Peyer's patch (tissue), 4 donors: Measurements from ENCODE around the gene SNRNP70. TPM values are rescaled to one million over a fixed set of nuclear protein-coding genes. Genes with fewer than 3 reads are reported as not detected.
A peak's percentile ranks its signal among the peaks of the same experiment; 100 is the strongest.

Source experiments
- DNase-seq, 3 donors: peaks; one replicate each; pipeline ENCODE4 v3.0.0-alpha.2; 2017 to 2019
- H3K27ac ChIP-seq, 4 donors: fragments of 200-600 bp; sonication (generic); one replicate each; pipeline ENCODE4 v1.5.1; 2016 to 2019
- H3K27me3 ChIP-seq, 2 donors: fragments of 200-600 bp; sonication (generic); one replicate each; pipeline ENCODE4 v1.5.1; 2019
- H3K36me3 ChIP-seq, 3 donors: fragments of 200-600 bp; sonication (generic); one replicate each; pipeline ENCODE4 v1.5.1; 2016 to 2019
- H3K4me1 ChIP-seq, 4 donors: fragments of 200-600 bp; sonication (generic); one replicate each; pipeline ENCODE4 v1.5.1; 2016 to 2019
- H3K4me3 ChIP-seq, 4 donors: fragments of 200-600 bp; sonication (generic); 1 replicate in 3 of 4; 2 replicates in 1 of 4; pipeline ENCODE4 v1.5.1; 2016 to 2019; ENCODE audit warnings: mild to moderate bottlenecking in 1 of 4
- H3K9me3 ChIP-seq, 4 donors: fragments of 200-600 bp; sonication (generic); one replicate each; pipeline ENCODE4 v1.5.1; 2016 to 2019; ENCODE audit warnings: mild to moderate bottlenecking in 1 of 4
- POLR2A ChIP-seq, 2 donors: fragments of 450-650 bp; IDR thresholded peaks; one replicate each; pipeline ENCODE4 v1.5.1; 2017; ENCODE audit warnings: antibody characterized with exemption in 2 of 2, mild to moderate bottlenecking in 2 of 2, moderate library complexity in 2 of 2
- small RNA-seq, 2 donors: library from RNA; depleted of rRNA; stranded (forward); fragments of <200 nt; gene quantifications; one replicate each; pipeline ENCODE3, GENCODE V24; 2016
- total RNA-seq, 4 donors: library from RNA; depleted of rRNA; stranded (reverse); fragments of >200 nt; gene quantifications; one replicate each; pipeline ENCODE4 v1.1.0, GENCODE V29; 2016
- TF ChIP-seq, protein P1 (sequence below), 6 experiments: fragments of 450-650 bp in 4 of 6; fragments of 200-600 bp in 2 of 6; sonication (generic) in 1 of 6; IDR thresholded peaks; one replicate each; pipeline ENCODE4 v1.5.1; 2017 to 2019; ENCODE audit warnings: antibody characterized with exemption in 6 of 6, mild to moderate bottlenecking in 3 of 6, moderate library complexity in 1 of 6

Gene SNRNP70
- total RNA-seq, 4 donors from 2014 or later, result 240 to 520 (median 395) TPM

DNA sequence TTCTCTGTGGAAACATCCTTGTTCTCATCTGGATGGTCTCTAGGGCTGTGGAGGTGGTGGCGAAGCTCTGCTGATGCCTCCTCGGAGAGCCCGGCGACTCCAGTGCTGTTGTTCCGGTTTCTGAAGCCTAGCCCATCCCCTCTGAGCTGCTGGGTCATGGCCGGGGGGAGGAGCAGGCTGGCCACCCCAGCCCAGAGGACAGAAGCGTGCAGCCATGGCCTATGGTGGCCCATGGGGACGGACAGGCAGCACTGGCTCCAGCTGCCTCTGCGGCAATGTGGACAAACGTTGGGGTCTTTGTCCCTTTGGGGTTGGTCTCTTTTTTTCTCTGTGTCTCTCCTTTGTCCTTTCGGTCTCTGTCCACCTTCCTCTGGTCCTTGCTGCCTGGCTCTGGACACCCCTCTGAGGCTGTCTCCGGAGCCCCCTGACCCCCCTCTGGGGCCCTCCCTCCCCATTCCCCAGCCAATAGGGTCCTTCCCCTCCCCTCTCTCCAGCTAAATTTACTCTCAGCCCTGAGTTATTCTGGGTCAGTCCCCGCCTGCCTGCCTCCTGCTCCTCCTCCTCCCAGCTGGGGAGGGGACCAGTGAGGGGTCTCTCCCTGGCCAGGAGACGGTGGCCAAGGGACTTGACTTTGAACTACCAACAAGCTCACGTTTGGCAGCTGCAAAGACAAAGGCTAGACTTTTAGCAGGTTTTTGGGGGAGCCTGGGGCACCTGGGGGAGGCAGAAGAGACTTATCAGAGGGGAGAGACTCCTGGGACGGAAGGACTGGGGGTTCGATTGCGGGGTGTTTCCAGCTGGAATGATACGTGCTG lies 70.0 kb downstream of the SNRNP70 start, which contains the start of gene HRC:
HRC (minus strand) TSS at position 392 of the 815 bp plus-strand sequence; CDS start at position 233, 159 bp downstream.
- H3K27me3 ChIP-seq, result no peaks in the 10 kb centered on the region
- TF ChIP-seq, protein P1, sequence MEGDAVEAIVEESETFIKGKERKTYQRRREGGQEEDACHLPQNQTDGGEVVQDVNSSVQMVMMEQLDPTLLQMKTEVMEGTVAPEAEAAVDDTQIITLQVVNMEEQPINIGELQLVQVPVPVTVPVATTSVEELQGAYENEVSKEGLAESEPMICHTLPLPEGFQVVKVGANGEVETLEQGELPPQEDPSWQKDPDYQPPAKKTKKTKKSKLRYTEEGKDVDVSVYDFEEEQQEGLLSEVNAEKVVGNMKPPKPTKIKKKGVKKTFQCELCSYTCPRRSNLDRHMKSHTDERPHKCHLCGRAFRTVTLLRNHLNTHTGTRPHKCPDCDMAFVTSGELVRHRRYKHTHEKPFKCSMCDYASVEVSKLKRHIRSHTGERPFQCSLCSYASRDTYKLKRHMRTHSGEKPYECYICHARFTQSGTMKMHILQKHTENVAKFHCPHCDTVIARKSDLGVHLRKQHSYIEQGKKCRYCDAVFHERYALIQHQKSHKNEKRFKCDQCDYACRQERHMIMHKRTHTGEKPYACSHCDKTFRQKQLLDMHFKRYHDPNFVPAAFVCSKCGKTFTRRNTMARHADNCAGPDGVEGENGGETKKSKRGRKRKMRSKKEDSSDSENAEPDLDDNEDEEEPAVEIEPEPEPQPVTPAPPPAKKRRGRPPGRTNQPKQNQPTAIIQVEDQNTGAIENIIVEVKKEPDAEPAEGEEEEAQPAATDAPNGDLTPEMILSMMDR (IDR thresholded peaks at IDR 0.05), result no peak
- no peak for TF ChIP-seq POLR2A (IDR thresholded peaks at IDR 0.05)
- H3K36me3 ChIP-seq, result no peaks in the 10 kb centered on the region
- no peak for DNase-seq
- H3K9me3 ChIP-seq, result peaks cover 0 to 5% (median 0%) of the 10 kb centered on the region in 4 donors
- H3K4me1 ChIP-seq, result peaks cover 0 to 29% (median 8%) of the 10 kb centered on the region in 4 donors
- H3K27ac ChIP-seq, result peak within 1 kb of the TSS in 1 of 4 donors; percentile 12
- H3K4me3 ChIP-seq, result no peak within 1 kb of the TSS

- H3K36me3 ChIP-seq, result no peaks in the 10 kb centered on the region
Measured at GRCh38 chr19:49155820-49156346, 70.6 kb downstream of the SNRNP70 start.

GRCh38 chr19:49157445-49158224 lies 72.4 kb downstream of the SNRNP70 start, which contains the start of gene TRPM4:
TSS of gene TRPM4 (plus strand) at chr19:49157792. CDS start at chr19:49157867, 75 bp downstream.
- peak within 1 kb of the TSS; percentile 63 to 96 (median 91) for H3K27ac ChIP-seq

More at GRCh38 chr19:49155820-49156346, 70.6 kb downstream of the SNRNP70 start:
- H3K27me3 ChIP-seq, result no peaks in the 10 kb centered on the region
- TF ChIP-seq, protein P1 (IDR thresholded peaks at IDR 0.05), result no peak
- no peak for TF ChIP-seq POLR2A (IDR thresholded peaks at IDR 0.05)
- DNase-seq, result no peak
- no peak overlapping the region for H3K4me3 ChIP-seq
- H3K9me3 ChIP-seq, result peaks cover 0 to 5% (median 0%) of the 10 kb centered on the region in 4 donors
- H3K4me1 ChIP-seq, result peaks cover 0 to 29% (median 5%) of the 10 kb centered on the region in 4 donors
- H3K27ac ChIP-seq, result peak overlapping the region in 1 of 4 donors; percentile 12

More at GRCh38 chr19:49157445-49158224, 72.4 kb downstream of the SNRNP70 start, which contains the start of gene TRPM4:
- Histone ChIP-seq H3K9me3 (no peaks in the 10 kb centered on the region), H3K4me1 (peaks cover 0 to 17% (median 0%) of the 10 kb centered on the region in 4 donors), H3K4me3 (peak within 1 kb of the TSS; percentile 39 to 93 (median 62)), H3K36me3 (no peaks in the 10 kb centered on the region), H3K27me3 (no peaks in the 10 kb centered on the region)
- TF ChIP-seq POLR2A (IDR thresholded peaks at IDR 0.05), result peak; percentile 92 to 93
- TF ChIP-seq, protein P1 (IDR thresholded peaks at IDR 0.05), result no peak
- DNase-seq, result peak; percentile 42 to 96 (median 93)

Small RNA genes lying within 50 kb of the gene (small RNA-seq; reads per million reads assigned to genes)
- gene RN7SL708P, result 0 reads per million in 2 donors

Other genes with a start within 250 kb of the SNRNP70 start
- 1 to 10 TPM in 3 of 4 donors, not detected in 1; 2.0 to 8.8 (median 2.8) TPM for gene HSD17B14, start 249.0 kb upstream of the SNRNP70 start, total RNA-seq
- 10 to 100 TPM in 1 of 4 donors, 1 to 10 TPM in 3; 2.8 to 38.8 (median 5.9) TPM for gene PLEKHA4, start 216.8 kb upstream of the SNRNP70 start, total RNA-seq
- gene PPP1R15A, start 213.0 kb upstream of the SNRNP70 start, total RNA-seq, result 100 to 1,000 TPM in 2 of 4 donors, 10 to 100 TPM in 2; 39.2 to 198 (median 80.3) TPM
- not detected for gene TULP2, start 186.7 kb upstream of the SNRNP70 start, total RNA-seq
- gene NUCB1, start 185.1 kb upstream of the SNRNP70 start, total RNA-seq, result 100 to 1,000 TPM; 154 to 506 (median 444) TPM
- 10 to 100 TPM in 3 of 4 donors, not detected in 1; 14.6 to 55.5 (median 45.9) TPM for gene DHDH, start 151.8 kb upstream of the SNRNP70 start, total RNA-seq
- 100 to 1,000 TPM in 3 of 4 donors, 10 to 100 TPM in 1; 71.0 to 138 (median 104) TPM for gene BAX, start 130.6 kb upstream of the SNRNP70 start, total RNA-seq
- gene FTL, start 120.1 kb upstream of the SNRNP70 start, total RNA-seq, result 1,000 to 10,000 TPM; 5,249 to 9,852 (median 6,180) TPM
- gene GYS1, start 92.1 kb upstream of the SNRNP70 start, total RNA-seq, result 10 to 100 TPM; 24.8 to 61.8 (median 44.0) TPM
- 100 to 1,000 TPM in 1 of 4 donors, 10 to 100 TPM in 3; 34.2 to 111 (median 42.8) TPM for gene RUVBL2, start 91.6 kb upstream of the SNRNP70 start, total RNA-seq
- 10 to 100 TPM in 1 of 4 donors, not detected in 3; 15.8 TPM for gene LHB, start 68.4 kb upstream of the SNRNP70 start, total RNA-seq
- not detected for gene CGB3, start 61.1 kb upstream of the SNRNP70 start, total RNA-seq
- gene CGB2, start 53.6 kb upstream of the SNRNP70 start, total RNA-seq, result not detected
- gene CGB1, start 48.6 kb upstream of the SNRNP70 start, total RNA-seq, result not detected
- not detected for gene CGB5, start 41.6 kb upstream of the SNRNP70 start, total RNA-seq
- not detected for gene CGB8, start 36.3 kb upstream of the SNRNP70 start, total RNA-seq
- not detected for gene CGB7, start 27.7 kb upstream of the SNRNP70 start, total RNA-seq
- not detected for gene NTF4, start 20.6 kb upstream of the SNRNP70 start, total RNA-seq
- gene KCNA7, start 12.8 kb upstream of the SNRNP70 start, total RNA-seq, result not detected
- gene LIN7B, start 28.9 kb downstream of the SNRNP70 start, total RNA-seq, result 10 to 100 TPM in 3 of 4 donors, not detected in 1; 13.5 to 29.4 (median 18.0) TPM
- 1 to 10 TPM in 3 of 4 donors, not detected in 1; 3.6 to 6.1 (median 4.6) TPM for gene C19orf73, start 33.7 kb downstream of the SNRNP70 start, total RNA-seq
- 10 to 100 TPM; 12.7 to 24.8 (median 16.4) TPM for gene PPFIA3, start 34.1 kb downstream of the SNRNP70 start, total RNA-seq
- gene HRC, start 69.9 kb downstream of the SNRNP70 start, total RNA-seq, result under 1 TPM in 3 of 4 donors, not detected in 1; 0.35 to 0.76 (median 0.67) TPM
- gene TRPM4, start 72.3 kb downstream of the SNRNP70 start, total RNA-seq, result 100 to 1,000 TPM; 228 to 419 (median 258) TPM
- gene SLC6A16, start 239.7 kb downstream of the SNRNP70 start, total RNA-seq, result 1 to 10 TPM in 1 of 4 donors, under 1 TPM in 1, not detected in 2; 0.27 to 5.8 TPM
- gene CD37, start 250.0 kb downstream of the SNRNP70 start, total RNA-seq, result 100 to 1,000 TPM in 1 of 4 donors, 10 to 100 TPM in 3; 12.3 to 203 (median 48.4) TPM